Right lobe of liver (tissue), 4 donors: Measurements from ENCODE around the gene DOK5.

Source experiments
- POLR2A ChIP-seq: fragments of 450-650 bp; IDR thresholded peaks from one replicate; pipeline ENCODE4 v1.6.1; 2017; ENCODE audit warnings: antibody characterized with exemption, mild to moderate bottlenecking
- TF ChIP-seq, protein P1 (sequence below), 4 donors: fragments of 200-600 bp in 3 of 4; fragments of 450-650 bp in 1 of 4; IDR thresholded peaks; one replicate each; pipeline versions ENCODE4 v1.5.1 to v1.8.0; 2016 to 2022; ENCODE audit warnings: antibody characterized with exemption in 4 of 4, mild to moderate bottlenecking in 2 of 4
- donor health status: DM: no; HTN: no; CAD: no.
- donor health status: DM: no; HTN: no; CAD: no.
- donor health status: DM: no; HTN: yes; CAD: no.

DNA sequence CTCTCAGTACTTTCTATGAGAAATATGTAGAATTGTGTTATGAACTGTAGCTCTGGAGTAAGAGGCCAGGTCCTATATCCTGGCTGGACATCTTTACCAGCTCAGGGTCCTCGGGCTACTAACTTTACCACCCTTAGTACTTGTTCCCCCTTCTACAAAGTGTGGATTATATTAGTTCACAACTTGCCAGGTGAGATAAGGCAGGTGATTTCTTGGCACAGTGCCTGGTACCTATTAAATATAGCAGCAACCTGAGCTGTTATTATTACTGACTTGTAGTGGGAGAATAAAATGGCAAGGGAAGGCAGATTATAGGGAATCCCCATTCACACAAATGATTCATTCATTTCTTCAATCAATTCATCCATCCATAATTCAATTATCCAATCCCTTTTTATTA, 150.1 kb downstream of the DOK5 start:
- TF ChIP-seq, protein P1, sequence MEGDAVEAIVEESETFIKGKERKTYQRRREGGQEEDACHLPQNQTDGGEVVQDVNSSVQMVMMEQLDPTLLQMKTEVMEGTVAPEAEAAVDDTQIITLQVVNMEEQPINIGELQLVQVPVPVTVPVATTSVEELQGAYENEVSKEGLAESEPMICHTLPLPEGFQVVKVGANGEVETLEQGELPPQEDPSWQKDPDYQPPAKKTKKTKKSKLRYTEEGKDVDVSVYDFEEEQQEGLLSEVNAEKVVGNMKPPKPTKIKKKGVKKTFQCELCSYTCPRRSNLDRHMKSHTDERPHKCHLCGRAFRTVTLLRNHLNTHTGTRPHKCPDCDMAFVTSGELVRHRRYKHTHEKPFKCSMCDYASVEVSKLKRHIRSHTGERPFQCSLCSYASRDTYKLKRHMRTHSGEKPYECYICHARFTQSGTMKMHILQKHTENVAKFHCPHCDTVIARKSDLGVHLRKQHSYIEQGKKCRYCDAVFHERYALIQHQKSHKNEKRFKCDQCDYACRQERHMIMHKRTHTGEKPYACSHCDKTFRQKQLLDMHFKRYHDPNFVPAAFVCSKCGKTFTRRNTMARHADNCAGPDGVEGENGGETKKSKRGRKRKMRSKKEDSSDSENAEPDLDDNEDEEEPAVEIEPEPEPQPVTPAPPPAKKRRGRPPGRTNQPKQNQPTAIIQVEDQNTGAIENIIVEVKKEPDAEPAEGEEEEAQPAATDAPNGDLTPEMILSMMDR (IDR thresholded peaks at IDR 0.05) = no peak
- no peak for TF ChIP-seq POLR2A
